Heart right ventricle (tissue), 16 donors: ENCODE data around the gene COMP. TPM values are rescaled to one million over a fixed set of nuclear protein-coding genes. Genes with fewer than 3 reads are reported as not detected.
A peak's percentile ranks its signal among the peaks of the same experiment; 100 is the strongest.

Experiments
- ATAC-seq, 8 donors: fragments of 200-7000 bp; cut with Tn5 transposase; one replicate each; pipeline ENCODE4 v1.9.1; 2020; ENCODE audit warnings: mild to moderate bottlenecking in 8 of 8, moderate library complexity in 8 of 8, moderate number of reproducible peaks in 1 of 8
- DNase-seq, 2 donors: peaks; one replicate each; pipeline ENCODE4 v3.0.0-alpha.2; 2020
- H3K27ac ChIP-seq, 10 donors: fragments of 200-600 bp; sonication (generic) in 2 of 10; one replicate each; pipeline versions ENCODE4 v1.5.0 to v1.8.0; 2020 to 2022; ENCODE audit warnings: mild to moderate bottlenecking in 3 of 10
- H3K27me3 ChIP-seq, 7 donors: fragments of 200-600 bp; one replicate each; pipeline ENCODE4 v1.8.0; 2021 to 2022; ENCODE audit warnings: mild to moderate bottlenecking in 2 of 7
- H3K36me3 ChIP-seq, 9 donors: fragments of 200-600 bp; sonication (generic) in 1 of 9; one replicate each; pipeline versions ENCODE4 v1.5.0 to v1.8.0; 2020 to 2022; ENCODE audit warnings: mild to moderate bottlenecking in 2 of 9
- H3K4me1 ChIP-seq, 9 donors: fragments of 200-600 bp; sonication (generic) in 1 of 9; one replicate each; pipeline versions ENCODE4 v1.5.0 to v1.8.0; 2020 to 2022; ENCODE audit warnings: mild to moderate bottlenecking in 4 of 9
- H3K4me3 ChIP-seq, 10 donors: fragments of 200-600 bp; sonication (generic) in 2 of 10; one replicate each; pipeline versions ENCODE4 v1.5.0 to v1.8.0; 2020 to 2022; ENCODE audit warnings: mild to moderate bottlenecking in 7 of 10, moderate library complexity in 2 of 10
- H3K9me3 ChIP-seq, 11 donors: fragments of 200-600 bp in 10 of 11; sonication (generic) in 2 of 11; one replicate each; pipeline versions ENCODE4 v1.5.0 to v1.8.0; 2013 to 2022; ENCODE audit warnings: mild to moderate bottlenecking in 2 of 11, control low read depth in 1 of 11, moderate library complexity in 1 of 11
- CTCF ChIP-seq, 9 donors: fragments of 200-600 bp; sonication (generic) in 2 of 9; IDR thresholded peaks; one replicate each; pipeline versions ENCODE4 v1.5.0 to v1.8.0; 2021 to 2022; ENCODE audit warnings: antibody characterized with exemption in 9 of 9, mild to moderate bottlenecking in 5 of 9, moderate library complexity in 1 of 9
- WGBS, 2 donors: extraction: QIAGEN DNeasy Blood & Tissue Kit; methylation state at CpG; one replicate each; pipeline ENCODE4 v1.1.7; 2013; ENCODE audit warnings: inconsistent platforms in 1 of 2; 5-methylcytosine and 5-hydroxymethylcytosine counted together
- intact Hi-C, 10 donors: fragments of 100-400 bp; cut with DNase I; formaldehyde crosslinking; loops; one replicate each; pipeline versions ENCODE4 v1.11.1 to v1.14.2; 2022
- polyA plus RNA-seq, 2 donors: library from polyadenylated mRNA; stranded (reverse); fragments of 200-250 nt; gene quantifications; one replicate each; pipeline ENCODE4 v1.2.3, GENCODE V29; 2013
- total RNA-seq, 10 donors: library from RNA; stranded (reverse); fragmentation: NEBNext Ultra II Directional in 3 of 10; extraction: Animal tissue kit (Norgen Biotek cat#: 25700) in 3 of 10; gene quantifications; one replicate each; pipeline versions ENCODE4 v1.2.1 to v1.2.4, GENCODE V29; 2021 to 2023
- donor health status: Arrhythmogenic right ventricular cardiomyopathy.
- donor health status: ischemic (EF 13 %, LVEDD 7.1; RV severe dilation, severe dysfunction).
- donor health status: healthy with polysubstance abuse.
- donor health status: DM: no; HTN: yes; CAD: no.
- donor health status: DM: no; HTN: no; CAD: no.
- donor health status: ischemic (EF 25% LVEDD 6.9; RV normal size, moderate dysfunction).
- donor health status: ischemic (EF 25% LVEDD 5.7; RV mildly dilated, moderate dysfunction).
- donor health status: healthy.
- donor health status: DM: yes; HTN: yes; CAD: no.
- donor health status: Ischemic cardiomyopathy.
- donor health status: ischemic (EF 35%, LVEDD 5.7; RV mildly dilated, moderate dysfunction).
- donor health status: nonischemic (EF 11% LVEDD 7.7; RV severe dilation, severe dysfunction).
- donor health status: DM: yes; HTN: yes; CAD: no.
- donor health status: PGD.
- donor health status: ischemic (EF 29% LVEDD 5.4; RV normal size, mild dysfunction).
- donor health status: nonischemic (EF 23%, LVEDD 6.1; RV moderate dilation, normal function).

COMP gene
- total and polyA plus RNA-seq, 12 donors, result 0.13 to 5.9 (median 0.43) TPM; not detected in 2

GRCh38 chr19:18778826-18779495, 12.1 kb downstream of the COMP start:
- Histone ChIP-seq H3K27me3 (peaks cover 0 to 42% (median 16%) of the 10 kb centered on the region in 7 donors), H3K27ac (no peak overlapping the region), H3K4me3 (no peak overlapping the region), H3K9me3 (no peaks in the 10 kb centered on the region), H3K4me1 (peaks cover 0 to 4% (median 0%) of the 10 kb centered on the region in 9 donors), H3K36me3 (no peaks in the 10 kb centered on the region)
- ATAC-seq (no peak), DNase-seq (no peak)
- 81 to 87% methylated on average over 14 of the region's 14 CpGs for WGBS, 2 donors
- intact Hi-C loops, result no loop called here
- no peak for TF ChIP-seq CTCF (IDR thresholded peaks at IDR 0.05)

GRCh38 chr19:18778076-18778389, 13.1 kb downstream of the COMP start:
- intact Hi-C loops, result no loop called here
- WGBS, 2 donors, result 56 to 82% methylated on average over 11 of the region's 11 CpGs
- no peaks in the 10 kb centered on the region for H3K9me3 ChIP-seq
- H3K36me3 ChIP-seq, result no peaks in the 10 kb centered on the region
- no peak for DNase-seq
- peaks cover 0 to 42% (median 16%) of the 10 kb centered on the region in 7 donors for H3K27me3 ChIP-seq
- no peak overlapping the region for H3K27ac ChIP-seq
- TF ChIP-seq CTCF (IDR thresholded peaks at IDR 0.05), result no peak
- ATAC-seq, result no peak
- H3K4me3 ChIP-seq, result peak overlapping the region in 2 of 10 donors; percentile 7 to 15
- peaks cover 0 to 4% (median 0%) of the 10 kb centered on the region in 9 donors for H3K4me1 ChIP-seq

GRCh38 chr19:18777301-18778075, 13.6 kb downstream of the COMP start:
- intact Hi-C loops, result no loop called here
- H3K27me3 ChIP-seq, result peaks cover 0 to 42% (median 16%) of the 10 kb centered on the region in 7 donors
- no peak overlapping the region for H3K27ac ChIP-seq
- no peak for TF ChIP-seq CTCF (IDR thresholded peaks at IDR 0.05)
- peak overlapping the region in 2 of 10 donors; percentile 7 to 15 for H3K4me3 ChIP-seq
- 47 to 72% methylated on average over 59 to 71 of the region's 71 CpGs for WGBS, 2 donors
- peak in 2 of 8 donors; percentile 11 to 18 for ATAC-seq
- H3K9me3 ChIP-seq, result no peaks in the 10 kb centered on the region
- H3K4me1 ChIP-seq, result peaks cover 0 to 4% (median 0%) of the 10 kb centered on the region in 9 donors
- no peak for DNase-seq
- H3K36me3 ChIP-seq, result no peaks in the 10 kb centered on the region

GRCh38 chr19:18776736-18777135, 14.4 kb downstream of the COMP start:
- no peaks in the 10 kb centered on the region for H3K36me3 ChIP-seq
- ATAC-seq (peak in 1 of 8 donors; percentile 7), DNase-seq (no peak)
- 66% methylated on average over 12 of the region's 12 CpGs for WGBS, 2 donors
- TF ChIP-seq CTCF (IDR thresholded peaks at IDR 0.05), result no peak
- peaks cover 0 to 42% (median 16%) of the 10 kb centered on the region in 7 donors for H3K27me3 ChIP-seq
- no peak overlapping the region for H3K4me3 ChIP-seq
- H3K9me3 ChIP-seq, result no peaks in the 10 kb centered on the region
- H3K4me1 ChIP-seq, result peaks cover 0 to 4% (median 0%) of the 10 kb centered on the region in 9 donors
- intact Hi-C loops, result no loop called here
- H3K27ac ChIP-seq, result no peak overlapping the region
